A673 (cell line): ENCODE measurements around the gene ODAPH.

ENCODE experiments used
- EZH2 ChIP-seq: fragments of 200-600 bp; sonication (generic); IDR thresholded peaks from 2 replicates; pipeline ENCODE4 v1.6.1; 2017; ENCODE audit warnings: borderline replicate concordance, low read depth, mild to moderate bottlenecking, mixed read lengths, antibody characterized with exemption, low read length; ENCODE audit not compliant: poor library complexity, severe bottlenecking
- TF ChIP-seq, protein P1 (sequence below): fragments of 300-800, 200-600 bp; sonication (generic); conservative IDR thresholded peaks from 2 replicates; pipeline ENCODE4 v1.5.1; 2017; ENCODE audit warnings: low read depth, mild to moderate bottlenecking, antibody characterized with exemption, low read length, moderate library complexity, mixed read lengths

DNA sequence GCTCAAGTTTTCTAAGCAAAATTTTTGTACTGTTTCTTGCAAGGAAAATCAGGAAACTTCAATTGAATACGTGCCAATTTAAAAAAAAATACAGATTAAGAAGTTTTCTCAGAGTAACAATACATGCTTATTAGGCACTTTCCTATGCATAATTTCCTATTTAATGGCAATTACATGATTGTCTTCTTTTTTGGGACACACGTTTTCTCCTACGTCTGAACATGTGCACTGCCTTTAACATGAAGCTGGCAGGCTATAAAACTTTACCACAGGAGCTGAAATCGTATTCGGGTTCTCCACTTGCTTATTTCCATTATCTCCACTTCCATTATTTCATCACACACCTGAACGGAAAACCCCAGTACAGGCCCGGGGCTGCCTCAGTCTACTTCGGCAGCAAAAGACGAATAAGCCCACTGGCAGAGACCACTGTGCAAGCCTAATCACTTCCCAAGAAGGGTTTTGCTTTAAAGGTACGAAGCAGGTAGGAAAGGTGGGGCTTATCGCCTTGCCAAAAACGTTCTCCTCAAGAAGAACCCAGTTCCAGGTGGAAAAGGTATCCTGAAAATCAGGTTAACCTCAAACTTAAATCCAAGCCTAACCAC, 42.2 kb upstream of the ODAPH start:
- TF ChIP-seq, protein P1, sequence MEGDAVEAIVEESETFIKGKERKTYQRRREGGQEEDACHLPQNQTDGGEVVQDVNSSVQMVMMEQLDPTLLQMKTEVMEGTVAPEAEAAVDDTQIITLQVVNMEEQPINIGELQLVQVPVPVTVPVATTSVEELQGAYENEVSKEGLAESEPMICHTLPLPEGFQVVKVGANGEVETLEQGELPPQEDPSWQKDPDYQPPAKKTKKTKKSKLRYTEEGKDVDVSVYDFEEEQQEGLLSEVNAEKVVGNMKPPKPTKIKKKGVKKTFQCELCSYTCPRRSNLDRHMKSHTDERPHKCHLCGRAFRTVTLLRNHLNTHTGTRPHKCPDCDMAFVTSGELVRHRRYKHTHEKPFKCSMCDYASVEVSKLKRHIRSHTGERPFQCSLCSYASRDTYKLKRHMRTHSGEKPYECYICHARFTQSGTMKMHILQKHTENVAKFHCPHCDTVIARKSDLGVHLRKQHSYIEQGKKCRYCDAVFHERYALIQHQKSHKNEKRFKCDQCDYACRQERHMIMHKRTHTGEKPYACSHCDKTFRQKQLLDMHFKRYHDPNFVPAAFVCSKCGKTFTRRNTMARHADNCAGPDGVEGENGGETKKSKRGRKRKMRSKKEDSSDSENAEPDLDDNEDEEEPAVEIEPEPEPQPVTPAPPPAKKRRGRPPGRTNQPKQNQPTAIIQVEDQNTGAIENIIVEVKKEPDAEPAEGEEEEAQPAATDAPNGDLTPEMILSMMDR = no peak
- no peak for TF ChIP-seq EZH2
